Activated CD4-positive, alpha-beta T cell treated with anti-CD3 and anti-CD28 coated beads, Interleukin-2, Interleukin-6, amounts not matched to agents 100 ng/mL and 50 ng/mL, durations not matched to agents 16 hours and 8 hours (primary cell): ENCODE data around the gene TNS1.
A peak's percentile ranks its signal among the peaks of the same experiment; 100 is the strongest.

Source experiments
- DNase-seq: peaks from one replicate; pipeline ENCODE4 v3.0.0-alpha.2; 2020

Gene TNS1

GRCh38 chr2:218015586-218016521 is 13.1 kb upstream of the TNS1 start:
- DNase-seq = no peak

GRCh38 chr2:218014706-218015585 is 12.2 kb upstream of the TNS1 start:
- DNase-seq = no peak

- no peak for DNase-seq
Observed at GRCh38 chr2:218013289-218013688, 10.5 kb upstream of the TNS1 start.

- no peak for DNase-seq
Observed at GRCh38 chr2:218012284-218012683, 9.5 kb upstream of the TNS1 start.

GRCh38 chr2:218011653-218012040 is 8.9 kb upstream of the TNS1 start:
- DNase-seq = no peak

GRCh38 chr2:218010984-218011652 is 8.3 kb upstream of the TNS1 start:
- no peak for DNase-seq

GRCh38 chr2:218010140-218010983 is 7.6 kb upstream of the TNS1 start:
- peak; percentile 11 for DNase-seq

- DNase-seq = no peak
Observed at GRCh38 chr2:218009765-218010139, 7.0 kb upstream of the TNS1 start.

GRCh38 chr2:218009231-218009630 is 6.4 kb upstream of the TNS1 start:
- no peak for DNase-seq

GRCh38 chr2:218008060-218009040 is 5.6 kb upstream of the TNS1 start:
- DNase-seq = no peak

- no peak for DNase-seq
Observed at GRCh38 chr2:218006741-218007140, 3.9 kb upstream of the TNS1 start.

- DNase-seq = no peak
Observed at GRCh38 chr2:218005486-218005885, 2.7 kb upstream of the TNS1 start.

- DNase-seq = no peak
Observed at GRCh38 chr2:218005028-218005427, 2.2 kb upstream of the TNS1 start.

GRCh38 chr2:218003981-218004419 is 1.2 kb upstream of the TNS1 start:
- DNase-seq = no peak

GRCh38 chr2:218003281-218003944 is 618 bp upstream of the TNS1 start:
- DNase-seq = no peak

GRCh38 chr2:218002143-218002844 is 501 bp downstream of the TNS1 start:
- DNase-seq = no peak

- DNase-seq = no peak
Observed at GRCh38 chr2:218001629-218002028, 1.2 kb downstream of the TNS1 start.

- DNase-seq = no peak
Observed at GRCh38 chr2:218000136-218000535, 2.7 kb downstream of the TNS1 start.

GRCh38 chr2:217999595-217999959 is 3.2 kb downstream of the TNS1 start:
- DNase-seq = no peak
